Smooth muscle cell (in vitro differentiated cells): ENCODE measurements around the gene NFIC. TPM values are rescaled to one million over a fixed set of nuclear protein-coding genes. Genes with fewer than 3 reads are reported as not detected.
A peak's percentile ranks its signal among the peaks of the same experiment; 100 is the strongest.

Experiments
- DNase-seq: peaks from one replicate; lab custom pipeline; 2025; ENCODE audit not compliant: unreplicated experiment; lab: John Stamatoyannopoulos, UW
- H2AFZ ChIP-seq: fragments of 200-600 bp; sonication (generic); 2 replicates; pipeline ENCODE4 v1.6.0; 2016; ENCODE audit warnings: antibody characterized with exemption, low read depth, mild to moderate bottlenecking
- H3F3A ChIP-seq: fragments of 200-600 bp; sonication (generic); 2 replicates; pipeline ENCODE4 v1.6.0; 2017; ENCODE audit warnings: antibody characterized with exemption, low read depth
- H3K27ac ChIP-seq: fragments of 200-600 bp; sonication (generic); 2 replicates; pipeline ENCODE4 v1.5.1; 2016; ENCODE audit warnings: low read depth, mild to moderate bottlenecking
- H3K27me3 ChIP-seq: fragments of 200-600 bp; sonication (generic); 2 replicates; pipeline ENCODE4 v1.6.1; 2016; ENCODE audit warnings: low read depth, mild to moderate bottlenecking
- H3K36me3 ChIP-seq: fragments of 200-600 bp; sonication (generic); 2 replicates; pipeline ENCODE4 v1.5.1; 2016; ENCODE audit warnings: low read depth
- H3K4me1 ChIP-seq: fragments of 200-600 bp; sonication (generic); 2 replicates; pipeline ENCODE4 v1.5.1; 2016; ENCODE audit warnings: low read depth
- H3K4me2 ChIP-seq: fragments of 200-600 bp; sonication (generic); 2 replicates; pipeline ENCODE4 v1.6.0; 2016; ENCODE audit warnings: mild to moderate bottlenecking
- H3K4me3 ChIP-seq: fragments of 200-600 bp; sonication (generic); 2 replicates; pipeline ENCODE4 v1.5.1; 2016; ENCODE audit warnings: mild to moderate bottlenecking
- H3K79me2 ChIP-seq: fragments of 200-600 bp; sonication (generic); 2 replicates; pipeline ENCODE4 v1.6.0; 2016; ENCODE audit warnings: low read depth, mild to moderate bottlenecking
- H3K9ac ChIP-seq: fragments of 200-600 bp; sonication (generic); 2 replicates; pipeline ENCODE4 v1.6.0; 2016; ENCODE audit warnings: low read depth
- H3K9me3 ChIP-seq: fragments of 200-600 bp; sonication (generic); replicated peaks from 2 replicates; pipeline ENCODE4 v1.5.1; 2016; ENCODE audit warnings: low read depth
- H4K20me1 ChIP-seq: fragments of 200-600 bp; sonication (generic); 2 replicates; pipeline ENCODE4 v1.6.0; 2016; ENCODE audit warnings: low read depth
- CTCF ChIP-seq: fragments of 200-600 bp; sonication (generic); IDR thresholded peaks from 2 replicates; pipeline ENCODE4 v1.5.1; 2017; ENCODE audit warnings: borderline replicate concordance, mild to moderate bottlenecking, antibody characterized with exemption; ENCODE audit not compliant: insufficient read depth, poor library complexity, severe bottlenecking
- WGBS: methylation state at CpG from one replicate; pipeline ENCODE4 v1.1.7; 2016; ENCODE audit warnings: low lambda C conversion rate; 5-methylcytosine and 5-hydroxymethylcytosine counted together
- polyA plus RNA-seq: library from polyadenylated mRNA; unstranded; fragments of >200 nt; fragmentation: Nextera tagmentation; extraction: Ambion mirVana; gene quantifications from 2 replicates; pipeline ENCODE4 v1.2.1, GENCODE V29; 2016
- total RNA-seq: library from RNA; depleted of rRNA; stranded (reverse); fragments of >200 nt; gene quantifications from 2 replicates; pipeline ENCODE4 v1.2.3, GENCODE V29; 2014

NFIC gene
- total and polyA plus RNA-seq, 2 experiments from 2014 or later, result 7.9 to 33.2 TPM

GRCh38 chr19:3448616-3449334, 82.4 kb downstream of the NFIC start:
- no peak overlapping the region for H3K9ac ChIP-seq
- no peaks in the 10 kb centered on the region for H3K36me3 ChIP-seq
- WGBS, result 94% methylated on average over 28 of the region's 28 CpGs
- peaks cover 7% of the 10 kb centered on the region for H4K20me1 ChIP-seq
- H3K27ac ChIP-seq, result no peak overlapping the region
- no peaks in the 10 kb centered on the region for H3K9me3 ChIP-seq
- no peaks in the 10 kb centered on the region for H3K27me3 ChIP-seq
- no peak overlapping the region for H2AFZ ChIP-seq
- H3K4me2 ChIP-seq, result no peak overlapping the region
- peaks cover 8% of the 10 kb centered on the region for H3K4me1 ChIP-seq
- no peak overlapping the region for H3K4me3 ChIP-seq
- no peaks in the 10 kb centered on the region for H3K79me2 ChIP-seq
- DNase-seq, result no peak
- H3F3A ChIP-seq, result no peaks in the 10 kb centered on the region
- no peak for TF ChIP-seq CTCF

GRCh38 chr19:3450796-3451411, 84.5 kb downstream of the NFIC start:
- Histone ChIP-seq H3F3A (no peaks in the 10 kb centered on the region), H3K36me3 (no peaks in the 10 kb centered on the region), H3K27ac (peak overlapping the region; percentile 89), H3K79me2 (no peaks in the 10 kb centered on the region), H3K9ac (peak overlapping the region; percentile 56), H3K27me3 (no peaks in the 10 kb centered on the region), H2AFZ (no peak overlapping the region), H3K4me3 (no peak overlapping the region), H3K4me1 (no peaks in the 10 kb centered on the region), H3K9me3 (no peaks in the 10 kb centered on the region), H4K20me1 (no peaks in the 10 kb centered on the region), H3K4me2 (no peak overlapping the region)
- 11% methylated on average over 12 of the region's 12 CpGs for WGBS
- peak; percentile 42 for DNase-seq
- no peak for TF ChIP-seq CTCF

GRCh38 chr19:3451451-3451866, 85.1 kb downstream of the NFIC start:
- Histone ChIP-seq H3K36me3 (no peaks in the 10 kb centered on the region), H3K9ac (peak overlapping the region; percentile 56), H3F3A (no peaks in the 10 kb centered on the region), H4K20me1 (no peaks in the 10 kb centered on the region), H3K4me1 (no peaks in the 10 kb centered on the region), H3K9me3 (no peaks in the 10 kb centered on the region), H3K79me2 (no peaks in the 10 kb centered on the region), H3K4me2 (peak overlapping the region; percentile 18), H3K27me3 (no peaks in the 10 kb centered on the region), H3K27ac (peak overlapping the region; percentile 89), H2AFZ (no peak overlapping the region), H3K4me3 (no peak overlapping the region)
- TF ChIP-seq CTCF, result no peak
- 55% methylated on average over 10 of the region's 10 CpGs for WGBS
- no peak for DNase-seq
